Gastrocnemius medialis (tissue), 4 donors: ENCODE data around the gene ALX3. TPM values are rescaled to one million over a fixed set of nuclear protein-coding genes. Genes with fewer than 3 reads are reported as not detected.

ENCODE experiments used
- ATAC-seq, 2 donors: fragments of 150-250 bp; one replicate each; pipeline ENCODE4 v1.9.1; 2016
- DNase-seq, 2 donors: peaks; one replicate each; pipeline ENCODE4 v3.0.0-alpha.2; 2019
- H3K27ac ChIP-seq, 4 donors: fragments of 200-600 bp; sonication (generic); 1 replicate in 1 of 4; 2 replicates in 3 of 4; pipeline ENCODE4 v1.5.1; 2016 to 2018; ENCODE audit warnings: mild to moderate bottlenecking in 2 of 4, moderate library complexity in 1 of 4
- H3K27me3 ChIP-seq, 3 donors: fragments of 200-600 bp; sonication (generic) in 2 of 3; 1 replicate in 1 of 3; 2 replicates in 2 of 3; pipeline versions ENCODE4 v1.5.1 to v1.6.0; 2016 to 2019; ENCODE audit warnings: mild to moderate bottlenecking in 1 of 3, moderate library complexity in 1 of 3
- H3K36me3 ChIP-seq, 2 donors: fragments of 200-600 bp; sonication (generic) in 1 of 2; one replicate each; pipeline ENCODE4 v1.5.1; 2017 to 2018
- H3K4me1 ChIP-seq, 2 donors: fragments of 200-600 bp; sonication (generic) in 1 of 2; one replicate each; pipeline ENCODE4 v1.5.1; 2016 to 2017; ENCODE audit warnings: mild to moderate bottlenecking in 2 of 2
- H3K4me3 ChIP-seq, 4 donors: fragments of 200-600 bp; sonication (generic) in 3 of 4; 1 replicate in 1 of 4; 2 replicates in 3 of 4; pipeline ENCODE4 v1.5.1; 2016 to 2019; ENCODE audit warnings: mild to moderate bottlenecking in 2 of 4
- H3K9me3 ChIP-seq, 3 donors: fragments of 200-600 bp; sonication (generic) in 2 of 3; 1 replicate in 1 of 3; 2 replicates in 2 of 3; pipeline ENCODE4 v1.5.1; 2016 to 2019
- POLR2A ChIP-seq, 2 donors: fragments of 450-650 bp; IDR thresholded peaks; one replicate each; pipeline ENCODE4 v1.6.1; 2017; ENCODE audit warnings: antibody characterized with exemption in 2 of 2, mild to moderate bottlenecking in 2 of 2, moderate library complexity in 2 of 2
- in situ Hi-C, 4 donors: fragments of 200-750 bp; cut with MboI; loops; one replicate each; pipeline versions ENCODE4 v1.15.0 to v1.8.0; 2017; ENCODE audit warnings: low sequenced_read_pairs in 4 of 4
- intact Hi-C: fragments of 100-400 bp; cut with DNase I; formaldehyde crosslinking; loops from one replicate; pipeline ENCODE4 v1.15.1; 2023; ENCODE audit warnings: low total_unique reads
- total RNA-seq, 4 donors: library from RNA; depleted of rRNA; stranded (reverse); fragments of >200 nt; gene quantifications; one replicate each; pipeline versions ENCODE4 v1.1.0 to v1.2.3, GENCODE V29; 2016
- TF ChIP-seq, protein P1 (sequence below), 5 experiments: fragments of 450-650 bp in 3 of 5; fragments of 200-600 bp in 2 of 5; sonication (generic) in 2 of 5; IDR thresholded peaks in 4 of 5; conservative IDR thresholded peaks in 1 of 5; 1 replicate in 4 of 5; 2 replicates in 1 of 5; pipeline ENCODE4 v1.5.1; 2016 to 2019; ENCODE audit warnings: antibody characterized with exemption in 5 of 5, mild to moderate bottlenecking in 3 of 5, moderate library complexity in 3 of 5

The ALX3 gene
- total RNA-seq, 4 donors from 2014 or later, result not detected

DNA sequence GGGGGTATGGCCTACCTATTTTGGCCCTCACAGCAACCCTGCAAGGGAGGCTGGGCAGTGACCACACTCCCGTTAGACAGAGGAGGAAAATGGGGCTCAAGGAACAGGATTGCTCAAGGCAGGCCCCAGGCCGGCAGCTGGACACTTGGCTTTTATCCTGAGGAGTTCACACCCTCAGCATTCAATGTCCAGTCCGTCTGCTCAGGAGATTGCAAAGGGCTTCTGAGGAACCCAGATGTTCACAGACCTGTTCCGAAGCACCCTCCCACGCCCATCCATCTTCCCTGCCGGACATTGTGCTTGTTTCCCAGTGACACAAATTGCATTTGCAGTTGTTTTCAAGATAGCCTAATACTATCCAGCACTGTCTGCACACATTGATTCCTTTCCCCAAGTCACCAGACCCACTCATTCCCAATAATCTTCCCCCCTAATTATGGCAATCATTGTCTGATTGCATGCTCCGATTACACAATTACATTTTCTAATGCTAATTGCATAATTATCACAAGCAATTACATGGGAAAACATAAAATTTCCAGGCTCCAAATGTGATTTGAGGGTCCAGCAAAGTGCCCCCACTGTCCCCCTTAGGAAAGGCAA, 37.5 kb upstream of the ALX3 start:
- Histone ChIP-seq H3K36me3 (no peaks in the 10 kb centered on the region), H3K4me3 (no peak overlapping the region), H3K4me1 (no peaks in the 10 kb centered on the region), H3K27ac (no peak overlapping the region), H3K27me3 (peaks cover 0 to 5% (median 0%) of the 10 kb centered on the region in 3 donors), H3K9me3 (no peaks in the 10 kb centered on the region)
- DNase-seq (no peak), ATAC-seq (no peak)
- intact Hi-C loops, result no loop called here
- in situ Hi-C loops, result loop anchor here (5.0 to 10.0 kb wide), 2 partner anchors 53 to 56 kb away; no protein-coding TSS in a partner anchor
- TF ChIP-seq, protein P1, sequence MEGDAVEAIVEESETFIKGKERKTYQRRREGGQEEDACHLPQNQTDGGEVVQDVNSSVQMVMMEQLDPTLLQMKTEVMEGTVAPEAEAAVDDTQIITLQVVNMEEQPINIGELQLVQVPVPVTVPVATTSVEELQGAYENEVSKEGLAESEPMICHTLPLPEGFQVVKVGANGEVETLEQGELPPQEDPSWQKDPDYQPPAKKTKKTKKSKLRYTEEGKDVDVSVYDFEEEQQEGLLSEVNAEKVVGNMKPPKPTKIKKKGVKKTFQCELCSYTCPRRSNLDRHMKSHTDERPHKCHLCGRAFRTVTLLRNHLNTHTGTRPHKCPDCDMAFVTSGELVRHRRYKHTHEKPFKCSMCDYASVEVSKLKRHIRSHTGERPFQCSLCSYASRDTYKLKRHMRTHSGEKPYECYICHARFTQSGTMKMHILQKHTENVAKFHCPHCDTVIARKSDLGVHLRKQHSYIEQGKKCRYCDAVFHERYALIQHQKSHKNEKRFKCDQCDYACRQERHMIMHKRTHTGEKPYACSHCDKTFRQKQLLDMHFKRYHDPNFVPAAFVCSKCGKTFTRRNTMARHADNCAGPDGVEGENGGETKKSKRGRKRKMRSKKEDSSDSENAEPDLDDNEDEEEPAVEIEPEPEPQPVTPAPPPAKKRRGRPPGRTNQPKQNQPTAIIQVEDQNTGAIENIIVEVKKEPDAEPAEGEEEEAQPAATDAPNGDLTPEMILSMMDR (IDR thresholded peaks at IDR 0.05 in 4 of 5, conservative IDR thresholded peaks at IDR 0.05 in 1 of 5), result no peak
- no peak for TF ChIP-seq POLR2A (IDR thresholded peaks at IDR 0.05)

DNA sequence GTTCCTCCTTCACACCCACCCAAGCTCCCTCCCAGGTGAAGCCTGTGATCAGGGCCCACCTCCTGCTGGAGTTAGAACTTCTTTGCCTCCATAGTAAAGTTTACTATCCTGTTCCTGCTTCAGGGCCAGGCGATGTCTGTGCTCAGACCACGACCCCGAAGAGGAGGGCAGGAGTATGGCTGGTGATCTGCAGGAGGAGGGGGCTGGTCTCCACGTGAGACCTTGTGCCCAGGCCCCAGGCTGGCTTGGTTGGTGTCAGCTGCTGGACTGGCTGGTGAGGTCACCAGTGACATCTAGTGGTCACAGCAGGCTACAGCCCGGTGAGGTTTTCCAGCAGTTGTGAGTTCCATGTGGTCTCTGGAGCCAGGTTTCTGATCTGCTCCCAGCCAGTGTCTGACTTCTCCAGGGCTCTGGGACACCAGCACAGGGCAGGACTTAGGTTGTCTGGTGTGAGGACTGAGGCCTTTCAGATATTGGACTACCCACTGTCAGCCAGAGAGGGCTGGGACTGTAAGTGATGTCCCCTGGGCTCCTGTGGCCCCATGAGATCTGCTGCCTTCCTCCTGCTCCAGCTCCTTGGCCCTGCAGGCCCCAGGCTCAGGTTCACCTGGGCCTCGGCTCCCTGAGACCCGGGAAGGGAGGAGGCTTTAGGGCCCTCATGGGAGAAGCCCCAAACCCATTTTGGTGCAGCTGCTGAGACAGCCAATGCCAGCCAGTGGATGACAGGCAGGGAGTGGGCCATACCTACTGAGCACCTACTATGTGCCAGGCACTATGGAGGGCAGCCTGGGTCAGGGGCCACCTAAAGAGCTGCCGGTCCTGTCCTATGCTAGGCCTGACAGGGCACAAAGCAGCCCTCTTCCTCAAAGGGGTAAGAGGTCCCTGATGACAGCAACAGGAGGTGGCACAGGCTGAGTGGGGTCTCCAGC, 35.8 kb upstream of the ALX3 start:
- H3K4me3 ChIP-seq, result no peak overlapping the region
- intact Hi-C loops, result loop anchor here (1.0 kb wide), 2 partner anchors 53 to 77 kb away; no protein-coding TSS in a partner anchor
- DNase-seq, result peak; percentile 33 to 55
- H3K27ac ChIP-seq, result no peak overlapping the region
- no peak for TF ChIP-seq POLR2A (IDR thresholded peaks at IDR 0.05)
- TF ChIP-seq, protein P1 (IDR thresholded peaks at IDR 0.05 in 4 of 5, conservative IDR thresholded peaks at IDR 0.05 in 1 of 5), result peak; percentile 71 to 95 (median 82)
- in situ Hi-C loops, result loop anchor here (5.0 to 10.0 kb wide), 2 partner anchors 51 to 54 kb away; no protein-coding TSS in a partner anchor
- no peaks in the 10 kb centered on the region for H3K4me1 ChIP-seq
- H3K9me3 ChIP-seq, result no peaks in the 10 kb centered on the region
- H3K36me3 ChIP-seq, result no peaks in the 10 kb centered on the region
- ATAC-seq, result peak; percentile 83 to 87
- peaks cover 0 to 5% (median 0%) of the 10 kb centered on the region in 3 donors for H3K27me3 ChIP-seq

DNA sequence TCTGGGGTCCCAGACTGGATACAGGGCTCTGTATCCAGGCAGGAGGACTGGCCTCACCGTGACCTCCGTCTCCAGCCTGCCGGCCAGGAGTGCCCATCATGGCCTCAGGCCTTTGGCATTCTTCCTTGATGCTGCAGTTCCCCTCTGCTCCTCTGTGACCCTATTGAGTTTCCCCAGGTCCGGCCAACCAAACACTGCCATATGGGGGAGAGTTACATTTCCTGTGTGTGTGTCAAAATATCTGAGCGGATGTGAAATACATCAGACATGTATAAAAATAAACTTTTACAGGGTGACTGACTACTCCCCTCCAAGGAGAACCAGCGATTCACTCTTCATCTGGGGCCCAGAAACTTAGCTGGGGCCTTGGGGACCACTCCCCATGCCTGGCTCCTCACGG, 31.6 kb upstream of the ALX3 start:
- no peak overlapping the region for H3K27ac ChIP-seq
- in situ Hi-C loops, result loop anchor here in 2 of 4 donors (10.0 kb wide), 1 partner anchor 47 kb away; no protein-coding TSS in a partner anchor
- intact Hi-C loops, result no loop called here

DNA sequence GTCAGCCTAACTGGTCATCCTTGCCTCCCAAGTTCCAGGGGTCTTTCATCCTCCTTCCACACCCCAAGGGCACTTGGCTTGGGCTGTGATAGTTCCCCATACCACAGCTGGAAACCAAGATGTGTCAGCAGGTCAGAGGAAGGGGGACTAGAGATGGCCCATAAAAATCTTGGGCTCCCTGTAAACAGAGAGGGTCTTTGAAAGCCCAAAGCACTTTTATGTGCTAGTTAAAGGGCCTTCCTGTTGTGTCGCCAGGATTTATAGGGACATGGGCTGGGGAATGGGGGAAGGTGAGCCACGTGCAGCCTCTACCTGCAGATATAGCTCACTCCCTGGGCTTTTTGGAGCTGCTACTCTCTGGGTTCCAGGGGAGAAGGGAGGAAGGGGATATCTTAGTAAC, 29.9 kb upstream of the ALX3 start:
- no peaks in the 10 kb centered on the region for H3K36me3 ChIP-seq
- no peak overlapping the region for H3K4me3 ChIP-seq
- in situ Hi-C loops, result loop anchor here in 2 of 4 donors (10.0 kb wide), 1 partner anchor 46 kb away; no protein-coding TSS in a partner anchor
- no peaks in the 10 kb centered on the region for H3K4me1 ChIP-seq
- TF ChIP-seq, protein P1 (IDR thresholded peaks at IDR 0.05 in 4 of 5, conservative IDR thresholded peaks at IDR 0.05 in 1 of 5), result no peak
- TF ChIP-seq POLR2A (IDR thresholded peaks at IDR 0.05), result no peak
- H3K9me3 ChIP-seq, result no peaks in the 10 kb centered on the region
- DNase-seq (no peak), ATAC-seq (no peak)
- intact Hi-C loops, result no loop called here
- no peaks in the 10 kb centered on the region for H3K27me3 ChIP-seq
- no peak overlapping the region for H3K27ac ChIP-seq

More for the DNA sequence above, 31.6 kb upstream of the ALX3 start:
- ATAC-seq, result no peak
- Histone ChIP-seq H3K4me3 (no peak overlapping the region), H3K36me3 (no peaks in the 10 kb centered on the region), H3K27me3 (no peaks in the 10 kb centered on the region), H3K4me1 (no peaks in the 10 kb centered on the region), H3K9me3 (no peaks in the 10 kb centered on the region)
- DNase-seq, result no peak
- no peak for TF ChIP-seq POLR2A (IDR thresholded peaks at IDR 0.05)
- TF ChIP-seq, protein P1 (IDR thresholded peaks at IDR 0.05 in 4 of 5, conservative IDR thresholded peaks at IDR 0.05 in 1 of 5), result no peak
